K562 (cell line): ENCODE measurements around the gene PLEKHA6.

Experiments used
- CBFA2T3 ChIP-seq: fragments of 450-650 bp; IDR thresholded peaks from 2 replicates; pipeline ENCODE4 v1.6.1; 2017
- SMAD4 ChIP-seq: fragments of 250-450 bp; sonication (Bioruptor Pico); conservative IDR thresholded peaks from 2 replicates; pipeline ENCODE4 v1.8.0; 2021; ENCODE audit warnings: inconsistent platforms, mild to moderate bottlenecking, moderate library complexity

DNA sequence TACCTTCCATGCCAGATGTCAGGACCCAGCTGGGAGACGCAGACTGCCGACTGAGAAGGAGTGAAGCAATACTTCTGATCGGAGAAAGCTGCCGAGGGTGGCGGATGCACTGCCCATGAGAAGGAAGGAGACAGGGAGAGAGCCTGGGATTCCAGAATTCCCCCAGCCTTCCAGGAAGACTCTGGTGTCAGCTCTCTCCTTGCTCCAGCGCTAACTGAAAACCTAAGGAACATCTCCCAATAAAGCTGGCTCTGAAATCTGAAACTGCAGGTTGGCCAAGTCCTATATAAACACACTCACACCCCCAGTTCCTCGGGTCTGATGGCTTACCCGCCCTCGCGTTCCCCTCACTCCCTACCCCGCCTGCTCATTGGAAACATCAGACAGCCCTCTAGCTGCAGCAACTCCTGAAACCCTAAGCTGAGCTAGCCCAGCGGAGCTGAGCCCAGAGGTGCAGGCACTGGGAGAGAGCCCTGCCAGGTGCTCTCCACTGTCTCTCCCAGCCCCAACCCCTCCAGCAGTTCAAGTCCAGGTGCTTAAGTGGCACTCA lies 52.3 kb downstream of the PLEKHA6 start:
- TF ChIP-seq SMAD4 (CRISPR knock-in tag) = no peak
- TF ChIP-seq CBFA2T3 = no peak
